ENCODE results near the gene EIF1AX. TPM values are rescaled to one million over a fixed set of nuclear protein-coding genes. Genes with fewer than 3 reads are reported as not detected.

EIF1AX gene
- polyA plus RNA-seq, 1 of the 3 experiments (the other 2 are of a cell fraction), result 18.2 TPM

DNA sequence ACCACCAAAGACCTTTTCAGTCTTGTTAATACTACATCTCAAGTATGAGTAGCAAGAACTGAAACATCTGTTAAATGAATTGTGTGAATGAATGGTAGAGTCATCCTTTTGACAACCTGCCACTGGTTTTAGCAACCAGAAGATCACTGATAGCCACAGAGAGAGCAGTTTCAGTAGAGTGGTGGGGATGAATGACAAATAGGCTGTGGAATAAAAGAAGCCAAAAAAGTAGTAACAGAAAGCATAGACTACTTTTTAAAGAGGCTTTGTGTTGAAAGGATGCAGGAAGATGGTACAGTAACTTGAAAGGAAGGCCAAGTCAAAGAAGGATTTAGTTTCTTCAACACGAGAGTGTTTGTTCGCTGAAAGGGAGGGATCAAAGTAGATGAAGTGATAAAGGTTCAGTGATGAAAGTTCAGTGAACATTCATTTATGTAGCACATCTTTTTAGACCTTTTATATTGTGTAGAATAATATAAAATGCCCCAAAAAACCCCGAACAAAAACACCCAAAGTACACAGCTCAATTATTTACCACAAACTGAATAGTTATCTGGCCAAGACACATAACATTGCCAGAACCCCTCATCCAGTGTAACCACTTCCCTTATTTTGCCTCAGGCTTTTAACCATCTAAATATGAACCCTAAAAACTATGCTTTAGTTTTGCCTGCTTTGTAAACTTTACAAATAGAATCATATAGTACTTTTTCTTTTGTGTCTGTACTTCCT, 40.1 kb upstream of the EIF1AX start:
- H3K27ac ChIP-seq (ENCODE audit: low read depth in 2 of 2, low read length in 1 of 2), result no peak overlapping the region
- no peak overlapping the region for H3K9ac ChIP-seq
- WGBS (ENCODE audit: low lambda C conversion rate), result 47% methylated on average over 3 of the region's 3 CpGs
- no peaks in the 10 kb centered on the region for H4K20me1 ChIP-seq (ENCODE audit: insufficient read depth)
- DNase-seq, result no peak
- ChIA-PET POLR2A (no interaction called here), CTCF (interaction anchor here (0.6 kb wide), 1 partner anchor 30 kb away, joined by 3 read pairs; no protein-coding TSS in a partner anchor)
- no peak for TF ChIP-seq MXI1 (IDR thresholded peaks at IDR 0.05; ENCODE audit: low read depth, low read length)
- TF ChIP-seq SIN3A (IDR thresholded peaks at IDR 0.05; ENCODE audit: borderline replicate concordance, low read depth, low read length), result no peak
- no peak for TF ChIP-seq TAF1 (IDR thresholded peaks at IDR 0.05; ENCODE audit: borderline replicate concordance, low read depth, low read length)
- no peak for TF ChIP-seq JUND (IDR thresholded peaks at IDR 0.05)
- TF ChIP-seq EP300 (IDR thresholded peaks at IDR 0.05; ENCODE audit: borderline replicate concordance in 1 of 2, low read depth in 1 of 2, low read length in 1 of 2), result no peak
- no peak for TF ChIP-seq TEAD4 (IDR thresholded peaks at IDR 0.05; ENCODE audit: borderline replicate concordance, insufficient read depth)
- H3K27me3 ChIP-seq (ENCODE audit: insufficient read depth), result no peaks in the 10 kb centered on the region; the same call in 1 of the 2 replicates
- peaks cover 3 to 43% of the 10 kb centered on the region in 2 experiments for H3K36me3 ChIP-seq (replicated peaks in 1 of 2; ENCODE audit: control insufficient read depth in 1 of 2, insufficient read depth in 2 of 2, low read length in 1 of 2)
- no peaks in the 10 kb centered on the region for H3K4me1 ChIP-seq (ENCODE audit: control insufficient read depth in 1 of 2, insufficient read depth in 2 of 2, low read depth in 1 of 2, low read length in 1 of 2)
- no peak overlapping the region for H3K4me3 ChIP-seq (ENCODE audit: low read depth in 2 of 2, low read length in 1 of 2)
- no peak overlapping the region for H2AFZ ChIP-seq (ENCODE audit: low read depth)
- no peak overlapping the region for H3K4me2 ChIP-seq
- no peaks in the 10 kb centered on the region for H3K9me2 ChIP-seq
- H3F3A ChIP-seq (replicated peaks; ENCODE audit: insufficient read depth), result peaks cover 3% of the 10 kb centered on the region
- H3K79me2 ChIP-seq (ENCODE audit: insufficient read depth), result no peaks in the 10 kb centered on the region
- no peaks in the 10 kb centered on the region for H3K9me3 ChIP-seq

DNA sequence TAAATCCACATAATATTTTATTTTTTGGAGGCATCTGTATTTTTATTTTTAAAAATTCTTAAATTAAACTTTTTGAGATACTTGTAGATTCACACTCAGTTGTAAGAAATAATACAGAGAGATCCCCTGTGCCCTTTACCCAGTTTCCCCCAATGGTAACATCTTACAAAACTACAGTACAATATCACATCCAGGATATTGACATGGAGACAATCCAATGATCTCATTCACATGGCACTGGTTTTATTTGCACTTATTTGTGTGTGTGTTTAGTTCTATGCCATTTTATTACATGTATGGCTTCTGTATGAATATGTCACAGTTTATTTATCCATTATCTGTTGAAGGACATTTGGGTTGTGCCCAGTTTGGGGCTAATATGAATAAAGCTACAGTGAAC, 35.5 kb upstream of the EIF1AX start:
- Histone ChIP-seq H3K4me2 (no peak overlapping the region), H3K9ac (no peak overlapping the region), H3K27ac (ENCODE audit: low read depth in 2 of 2, low read length in 1 of 2) (no peak overlapping the region)
- no peak for TF ChIP-seq JUND (IDR thresholded peaks at IDR 0.05)
- TF ChIP-seq, protein P1, sequence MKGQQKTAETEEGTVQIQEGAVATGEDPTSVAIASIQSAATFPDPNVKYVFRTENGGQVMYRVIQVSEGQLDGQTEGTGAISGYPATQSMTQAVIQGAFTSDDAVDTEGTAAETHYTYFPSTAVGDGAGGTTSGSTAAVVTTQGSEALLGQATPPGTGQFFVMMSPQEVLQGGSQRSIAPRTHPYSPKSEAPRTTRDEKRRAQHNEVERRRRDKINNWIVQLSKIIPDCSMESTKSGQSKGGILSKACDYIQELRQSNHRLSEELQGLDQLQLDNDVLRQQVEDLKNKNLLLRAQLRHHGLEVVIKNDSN (IDR thresholded peaks at IDR 0.05; ENCODE audit: borderline replicate concordance, low read depth), result no peak
- TF ChIP-seq YY1 (IDR thresholded peaks at IDR 0.05; ENCODE audit: low read depth), result no peak
- no peak for TF ChIP-seq RXRA (IDR thresholded peaks at IDR 0.05; ENCODE audit: borderline replicate concordance, low read depth)
- TF ChIP-seq FOSL2 (IDR thresholded peaks at IDR 0.05; ENCODE audit: borderline replicate concordance, low read depth), result no peak
- no peak for TF ChIP-seq CHD2 (IDR thresholded peaks at IDR 0.05; ENCODE audit: low read length, partially characterized antibody)
- TF ChIP-seq, protein P2, sequence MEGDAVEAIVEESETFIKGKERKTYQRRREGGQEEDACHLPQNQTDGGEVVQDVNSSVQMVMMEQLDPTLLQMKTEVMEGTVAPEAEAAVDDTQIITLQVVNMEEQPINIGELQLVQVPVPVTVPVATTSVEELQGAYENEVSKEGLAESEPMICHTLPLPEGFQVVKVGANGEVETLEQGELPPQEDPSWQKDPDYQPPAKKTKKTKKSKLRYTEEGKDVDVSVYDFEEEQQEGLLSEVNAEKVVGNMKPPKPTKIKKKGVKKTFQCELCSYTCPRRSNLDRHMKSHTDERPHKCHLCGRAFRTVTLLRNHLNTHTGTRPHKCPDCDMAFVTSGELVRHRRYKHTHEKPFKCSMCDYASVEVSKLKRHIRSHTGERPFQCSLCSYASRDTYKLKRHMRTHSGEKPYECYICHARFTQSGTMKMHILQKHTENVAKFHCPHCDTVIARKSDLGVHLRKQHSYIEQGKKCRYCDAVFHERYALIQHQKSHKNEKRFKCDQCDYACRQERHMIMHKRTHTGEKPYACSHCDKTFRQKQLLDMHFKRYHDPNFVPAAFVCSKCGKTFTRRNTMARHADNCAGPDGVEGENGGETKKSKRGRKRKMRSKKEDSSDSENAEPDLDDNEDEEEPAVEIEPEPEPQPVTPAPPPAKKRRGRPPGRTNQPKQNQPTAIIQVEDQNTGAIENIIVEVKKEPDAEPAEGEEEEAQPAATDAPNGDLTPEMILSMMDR (IDR thresholded peaks at IDR 0.05), result no peak
- no peak for TF ChIP-seq FOXJ3 (CRISPR knock-in tag; IDR thresholded peaks at IDR 0.05)
- TF ChIP-seq TEAD4 (IDR thresholded peaks at IDR 0.05; ENCODE audit: borderline replicate concordance, insufficient read depth), result no peak
- TF ChIP-seq, protein P3, sequence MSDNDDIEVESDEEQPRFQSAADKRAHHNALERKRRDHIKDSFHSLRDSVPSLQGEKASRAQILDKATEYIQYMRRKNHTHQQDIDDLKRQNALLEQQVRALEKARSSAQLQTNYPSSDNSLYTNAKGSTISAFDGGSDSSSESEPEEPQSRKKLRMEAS (IDR thresholded peaks at IDR 0.05; ENCODE audit: low read depth), result no peak
- no peak for TF ChIP-seq TCF12 (IDR thresholded peaks at IDR 0.05)
- no peak for TF ChIP-seq EP300 (IDR thresholded peaks at IDR 0.05; ENCODE audit: borderline replicate concordance in 1 of 2, low read depth in 1 of 2, low read length in 1 of 2)
- TF ChIP-seq, protein P4, sequence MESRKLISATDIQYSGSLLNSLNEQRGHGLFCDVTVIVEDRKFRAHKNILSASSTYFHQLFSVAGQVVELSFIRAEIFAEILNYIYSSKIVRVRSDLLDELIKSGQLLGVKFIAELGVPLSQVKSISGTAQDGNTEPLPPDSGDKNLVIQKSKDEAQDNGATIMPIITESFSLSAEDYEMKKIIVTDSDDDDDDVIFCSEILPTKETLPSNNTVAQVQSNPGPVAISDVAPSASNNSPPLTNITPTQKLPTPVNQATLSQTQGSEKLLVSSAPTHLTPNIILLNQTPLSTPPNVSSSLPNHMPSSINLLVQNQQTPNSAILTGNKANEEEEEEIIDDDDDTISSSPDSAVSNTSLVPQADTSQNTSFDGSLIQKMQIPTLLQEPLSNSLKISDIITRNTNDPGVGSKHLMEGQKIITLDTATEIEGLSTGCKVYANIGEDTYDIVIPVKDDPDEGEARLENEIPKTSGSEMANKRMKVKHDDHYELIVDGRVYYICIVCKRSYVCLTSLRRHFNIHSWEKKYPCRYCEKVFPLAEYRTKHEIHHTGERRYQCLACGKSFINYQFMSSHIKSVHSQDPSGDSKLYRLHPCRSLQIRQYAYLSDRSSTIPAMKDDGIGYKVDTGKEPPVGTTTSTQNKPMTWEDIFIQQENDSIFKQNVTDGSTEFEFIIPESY (IDR thresholded peaks at IDR 0.05; ENCODE audit: borderline replicate concordance, low read depth), result no peak
- TF ChIP-seq EZH2phosphoT487 (IDR thresholded peaks at IDR 0.05; ENCODE audit: borderline replicate concordance, low read depth), result no peak
- no peak for TF ChIP-seq NRF1 (IDR thresholded peaks at IDR 0.05; ENCODE audit: low read depth, low read length)

More for the DNA sequence above, 35.5 kb upstream of the EIF1AX start:
- no peaks in the 10 kb centered on the region for H3K27me3 ChIP-seq (ENCODE audit: insufficient read depth)
- POLR2A ChIA-PET, result no interaction called here
- no peak overlapping the region for H2AFZ ChIP-seq (ENCODE audit: low read depth)
- no peaks in the 10 kb centered on the region for H3K4me1 ChIP-seq (ENCODE audit: control insufficient read depth in 1 of 2, insufficient read depth in 2 of 2, low read depth in 1 of 2, low read length in 1 of 2)
- CTCF ChIA-PET, result no interaction called here
- H3K9me2 ChIP-seq, result no peaks in the 10 kb centered on the region
- DNase-seq, result no peak
- H4K20me1 ChIP-seq (ENCODE audit: insufficient read depth), result no peaks in the 10 kb centered on the region
- peaks cover 22 to 42% of the 10 kb centered on the region in 2 experiments for H3K36me3 ChIP-seq (replicated peaks in 1 of 2; ENCODE audit: control insufficient read depth in 1 of 2, insufficient read depth in 2 of 2, low read length in 1 of 2)
- H3K79me2 ChIP-seq (ENCODE audit: insufficient read depth), result no peaks in the 10 kb centered on the region
- no peaks in the 10 kb centered on the region for H3K9me3 ChIP-seq
- H3K4me3 ChIP-seq (ENCODE audit: low read depth in 2 of 2, low read length in 1 of 2), result no peak overlapping the region
- H3F3A ChIP-seq (replicated peaks; ENCODE audit: insufficient read depth), result no peaks in the 10 kb centered on the region
